ENCODE results near the gene ZNF664.
A peak's percentile ranks its signal among the peaks of the same experiment; 100 is the strongest.

ZNF664 gene

GRCh38 chr12:124027753-124028554 lies 54.9 kb downstream of the ZNF664 start:
- Histone ChIP-seq H4K91ac (ENCODE audit: low read depth, low read length, poor library complexity) (no peak overlapping the region), H2BK120ac (ENCODE audit: low read depth, low read length) (no peak overlapping the region), H3K9ac (ENCODE audit: low read depth, low read length, poor library complexity) (peak overlapping the region; percentile 63), H3K79me1 (ENCODE audit: low read depth, low read length) (no peaks in the 10 kb centered on the region), H3K18ac (ENCODE audit: low read length) (peak overlapping the region; percentile 11), H3K27ac (replicated peaks; ENCODE audit: low read length) (no peak overlapping the region), H3K27me3 (ENCODE audit: control insufficient read depth in 3 of 3, insufficient read depth in 3 of 3, low read depth in 1 of 3, low read length in 3 of 3) (no peaks in the 10 kb centered on the region), H3K23ac (ENCODE audit: low read depth, low read length, poor library complexity) (no peak overlapping the region), H3K4me1 (ENCODE audit: control insufficient read depth in 2 of 2, insufficient read depth in 1 of 2, low read depth in 1 of 2, low read length in 2 of 2) (peaks cover 6 to 8% of the 10 kb centered on the region in 2 donors), H2BK5ac (ENCODE audit: low read length) (peak overlapping the region; percentile 63), H3K4me3 (ENCODE audit: low read length in 2 of 2) (no peak overlapping the region), H3K4ac (ENCODE audit: low read length) (no peak overlapping the region), H3K36me3 (replicated peaks in 1 of 2; ENCODE audit: control insufficient read depth in 2 of 2, insufficient read depth in 2 of 2, low read length in 2 of 2) (no peaks in the 10 kb centered on the region), H2AFZ (ENCODE audit: low read length) (no peak overlapping the region), H2BK12ac (ENCODE audit: low read length) (no peak overlapping the region), H3K14ac (ENCODE audit: low read length) (no peak overlapping the region), H4K8ac (ENCODE audit: low read depth, low read length) (no peak overlapping the region), H3K4me2 (ENCODE audit: insufficient read depth, low read length, poor library complexity, severe bottlenecking) (no peak overlapping the region), H3K9me3 (replicated peaks in 1 of 2; ENCODE audit: control insufficient read depth in 2 of 2, insufficient read depth in 1 of 2, low read depth in 1 of 2, low read length in 2 of 2) (peaks cover 0 to 2% of the 10 kb centered on the region in 2 donors), H2BK15ac (ENCODE audit: low read length) (no peak overlapping the region), H2AK5ac (ENCODE audit: low read depth, low read length) (no peak overlapping the region)
- no peak for DNase-seq (ENCODE audit: low spot score)
- no CpG with 5 or more reads among the region's 18 CpGs for WGBS, 2 donors (ENCODE audit: extremely low coverage in 2 of 2, insufficient read length in 2 of 2, insufficient replicate concordance in 1 of 2)

GRCh38 chr12:124028555-124028925 lies 55.5 kb downstream of the ZNF664 start:
- Histone ChIP-seq H3K9me3 (replicated peaks in 1 of 2; ENCODE audit: control insufficient read depth in 2 of 2, insufficient read depth in 1 of 2, low read depth in 1 of 2, low read length in 2 of 2) (peaks cover 0 to 2% of the 10 kb centered on the region in 2 donors), H3K27ac (replicated peaks; ENCODE audit: low read length) (no peak overlapping the region), H3K14ac (ENCODE audit: low read length) (no peak overlapping the region), H3K4me2 (ENCODE audit: insufficient read depth, low read length, poor library complexity, severe bottlenecking) (no peak overlapping the region), H2BK12ac (ENCODE audit: low read length) (no peak overlapping the region), H2BK15ac (ENCODE audit: low read length) (no peak overlapping the region), H2AK5ac (ENCODE audit: low read depth, low read length) (no peak overlapping the region), H2BK5ac (ENCODE audit: low read length) (peak overlapping the region; percentile 63), H2AFZ (ENCODE audit: low read length) (no peak overlapping the region), H4K91ac (ENCODE audit: low read depth, low read length, poor library complexity) (no peak overlapping the region), H3K27me3 (ENCODE audit: control insufficient read depth in 3 of 3, insufficient read depth in 3 of 3, low read depth in 1 of 3, low read length in 3 of 3) (no peaks in the 10 kb centered on the region), H3K4me3 (ENCODE audit: low read length in 2 of 2) (no peak overlapping the region), H3K18ac (ENCODE audit: low read length) (no peak overlapping the region), H3K4ac (ENCODE audit: low read length) (no peak overlapping the region), H3K36me3 (replicated peaks in 1 of 2; ENCODE audit: control insufficient read depth in 2 of 2, insufficient read depth in 2 of 2, low read length in 2 of 2) (no peaks in the 10 kb centered on the region), H3K9ac (ENCODE audit: low read depth, low read length, poor library complexity) (no peak overlapping the region), H3K79me1 (ENCODE audit: low read depth, low read length) (no peaks in the 10 kb centered on the region), H4K8ac (ENCODE audit: low read depth, low read length) (no peak overlapping the region), H3K23ac (ENCODE audit: low read depth, low read length, poor library complexity) (no peak overlapping the region), H2BK120ac (ENCODE audit: low read depth, low read length) (no peak overlapping the region), H3K4me1 (ENCODE audit: control insufficient read depth in 2 of 2, insufficient read depth in 1 of 2, low read depth in 1 of 2, low read length in 2 of 2) (peaks cover 6 to 8% of the 10 kb centered on the region in 2 donors)
- no CpG with 5 or more reads among the region's 5 CpGs for WGBS, 2 donors (ENCODE audit: extremely low coverage in 2 of 2, insufficient read length in 2 of 2, insufficient replicate concordance in 1 of 2)
- no peak for DNase-seq (ENCODE audit: low spot score)

- H2BK12ac ChIP-seq (ENCODE audit: low read length) = peak overlapping the region; percentile 46
- H3K4me3 ChIP-seq (ENCODE audit: low read length in 2 of 2) = no peak overlapping the region
- H3K4me1 ChIP-seq (ENCODE audit: control insufficient read depth in 2 of 2, insufficient read depth in 1 of 2, low read depth in 1 of 2, low read length in 2 of 2) = peaks cover 6 to 8% of the 10 kb centered on the region in 2 donors
- H3K79me1 ChIP-seq (ENCODE audit: low read depth, low read length) = no peaks in the 10 kb centered on the region
- peak overlapping the region; percentile 65 for H2AK5ac ChIP-seq (ENCODE audit: low read depth, low read length)
- peak overlapping the region; percentile 27 for H2BK120ac ChIP-seq (ENCODE audit: low read depth, low read length)
- no peaks in the 10 kb centered on the region for H3K27me3 ChIP-seq (ENCODE audit: control insufficient read depth in 3 of 3, insufficient read depth in 3 of 3, low read depth in 1 of 3, low read length in 3 of 3)
- no peaks in the 10 kb centered on the region for H3K36me3 ChIP-seq (replicated peaks in 1 of 2; ENCODE audit: control insufficient read depth in 2 of 2, insufficient read depth in 2 of 2, low read length in 2 of 2)
- no peak overlapping the region for H3K23ac ChIP-seq (ENCODE audit: low read depth, low read length, poor library complexity)
- no peak overlapping the region for H3K14ac ChIP-seq (ENCODE audit: low read length)
- no peak overlapping the region for H2BK5ac ChIP-seq (ENCODE audit: low read length)
- no peak overlapping the region for H3K4ac ChIP-seq (ENCODE audit: low read length)
- WGBS, 2 donors (ENCODE audit: extremely low coverage in 2 of 2, insufficient read length in 2 of 2, insufficient replicate concordance in 1 of 2) = no CpG with 5 or more reads among the region's 12 CpGs
- H4K8ac ChIP-seq (ENCODE audit: low read depth, low read length) = no peak overlapping the region
- H3K9me3 ChIP-seq (replicated peaks in 1 of 2; ENCODE audit: control insufficient read depth in 2 of 2, insufficient read depth in 1 of 2, low read depth in 1 of 2, low read length in 2 of 2) = peaks cover 0 to 2% of the 10 kb centered on the region in 2 donors
- H2BK15ac ChIP-seq (ENCODE audit: low read length) = no peak overlapping the region
- DNase-seq (ENCODE audit: low spot score) = no peak
- H3K27ac ChIP-seq (replicated peaks; ENCODE audit: low read length) = no peak overlapping the region
- peak overlapping the region; percentile 81 for H4K91ac ChIP-seq (ENCODE audit: low read depth, low read length, poor library complexity)
- H3K9ac ChIP-seq (ENCODE audit: low read depth, low read length, poor library complexity) = peak overlapping the region; percentile 12
- peak overlapping the region; percentile 69 for H3K18ac ChIP-seq (ENCODE audit: low read length)
- H3K4me2 ChIP-seq (ENCODE audit: insufficient read depth, low read length, poor library complexity, severe bottlenecking) = no peak overlapping the region
- H2AFZ ChIP-seq (ENCODE audit: low read length) = no peak overlapping the region
Measured at GRCh38 chr12:124030008-124030407, 57.0 kb downstream of the ZNF664 start.

- H2BK120ac ChIP-seq (ENCODE audit: low read depth, low read length) = no peak overlapping the region
- H3K23ac ChIP-seq (ENCODE audit: low read depth, low read length, poor library complexity) = no peak overlapping the region
- no peak overlapping the region for H2AFZ ChIP-seq (ENCODE audit: low read length)
- WGBS, 2 donors (ENCODE audit: extremely low coverage in 2 of 2, insufficient read length in 2 of 2, insufficient replicate concordance in 1 of 2) = no CpG with 5 or more reads among the region's 12 CpGs
- peak overlapping the region; percentile 23 for H3K18ac ChIP-seq (ENCODE audit: low read length)
- no peak overlapping the region for H2BK5ac ChIP-seq (ENCODE audit: low read length)
- H3K9me3 ChIP-seq (replicated peaks in 1 of 2; ENCODE audit: control insufficient read depth in 2 of 2, insufficient read depth in 1 of 2, low read depth in 1 of 2, low read length in 2 of 2) = peaks cover 0 to 2% of the 10 kb centered on the region in 2 donors
- H3K4me2 ChIP-seq (ENCODE audit: insufficient read depth, low read length, poor library complexity, severe bottlenecking) = no peak overlapping the region
- H3K14ac ChIP-seq (ENCODE audit: low read length) = no peak overlapping the region
- H3K36me3 ChIP-seq (replicated peaks in 1 of 2; ENCODE audit: control insufficient read depth in 2 of 2, insufficient read depth in 2 of 2, low read length in 2 of 2) = no peaks in the 10 kb centered on the region
- H3K4me1 ChIP-seq (ENCODE audit: control insufficient read depth in 2 of 2, insufficient read depth in 1 of 2, low read depth in 1 of 2, low read length in 2 of 2) = peaks cover 5% of the 10 kb centered on the region in 2 donors
- H3K79me1 ChIP-seq (ENCODE audit: low read depth, low read length) = no peaks in the 10 kb centered on the region
- no peak overlapping the region for H2BK12ac ChIP-seq (ENCODE audit: low read length)
- H3K27ac ChIP-seq (replicated peaks; ENCODE audit: low read length) = peak overlapping the region; percentile 4
- peak overlapping the region; percentile 7 for H3K9ac ChIP-seq (ENCODE audit: low read depth, low read length, poor library complexity)
- H3K4ac ChIP-seq (ENCODE audit: low read length) = no peak overlapping the region
- DNase-seq (ENCODE audit: low spot score) = no peak
- H2AK5ac ChIP-seq (ENCODE audit: low read depth, low read length) = no peak overlapping the region
- H2BK15ac ChIP-seq (ENCODE audit: low read length) = no peak overlapping the region
- H4K8ac ChIP-seq (ENCODE audit: low read depth, low read length) = no peak overlapping the region
- no peak overlapping the region for H3K4me3 ChIP-seq (ENCODE audit: low read length in 2 of 2)
- H3K27me3 ChIP-seq (ENCODE audit: control insufficient read depth in 3 of 3, insufficient read depth in 3 of 3, low read depth in 1 of 3, low read length in 3 of 3) = no peaks in the 10 kb centered on the region
- H4K91ac ChIP-seq (ENCODE audit: low read depth, low read length, poor library complexity) = no peak overlapping the region
Measured at GRCh38 chr12:124030510-124030909, 57.5 kb downstream of the ZNF664 start.

Measured in neuronal stem cell (in vitro differentiated cells).